ENCODE measurements around the gene ALK. TPM values are rescaled to one million over a fixed set of nuclear protein-coding genes. Genes with fewer than 3 reads are reported as not detected.

Gene ALK
- total RNA-seq, 2 experiments from 2014 or later, result not detected

GRCh38 chr2:29400930-29401653, 520.3 kb downstream of the ALK start:
- Mint-ChIP-seq H3K27ac (no peak overlapping the region), H3K36me3 (ENCODE audit: low read depth) (no peaks in the 10 kb centered on the region), H3K4me3 (no peak overlapping the region), H3K27me3 (no peaks in the 10 kb centered on the region), H3K4me1 (no peaks in the 10 kb centered on the region), H3K9me3 (no peaks in the 10 kb centered on the region)
- no peak for DNase-seq
- ChIA-PET CTCF (interaction anchor here (0.7 kb wide), 1 partner anchor 16 kb away, joined by 3 read pairs; no protein-coding TSS in a partner anchor), POLR2A (no interaction called here)

- Mint-ChIP-seq H3K27me3 (peaks cover 5% of the 10 kb centered on the region), H3K4me3 (no peak overlapping the region), H3K9me3 (no peaks in the 10 kb centered on the region), H3K36me3 (ENCODE audit: low read depth) (no peaks in the 10 kb centered on the region), H3K4me1 (no peaks in the 10 kb centered on the region), H3K27ac (no peak overlapping the region)
- CTCF ChIA-PET, result interaction anchor here (0.8 kb wide), 1 partner anchor 43 kb away, joined by 3 read pairs; no protein-coding TSS in a partner anchor
- POLR2A ChIA-PET, result no interaction called here
- no peak for DNase-seq
Observed at GRCh38 chr2:29398384-29399237, 522.8 kb downstream of the ALK start.

- Mint-ChIP-seq H3K4me1 (no peaks in the 10 kb centered on the region), H3K27me3 (peaks cover 11% of the 10 kb centered on the region), H3K36me3 (ENCODE audit: low read depth) (no peaks in the 10 kb centered on the region), H3K27ac (no peak overlapping the region), H3K4me3 (no peak overlapping the region), H3K9me3 (no peaks in the 10 kb centered on the region)
- ChIA-PET POLR2A (no interaction called here), CTCF (no interaction called here)
- DNase-seq, result no peak
Observed at GRCh38 chr2:29397713-29398112, 523.7 kb downstream of the ALK start.

- Mint-ChIP-seq H3K4me1 (no peaks in the 10 kb centered on the region), H3K9me3 (no peaks in the 10 kb centered on the region), H3K36me3 (ENCODE audit: low read depth) (no peaks in the 10 kb centered on the region), H3K27me3 (peaks cover 12% of the 10 kb centered on the region), H3K27ac (no peak overlapping the region), H3K4me3 (no peak overlapping the region)
- DNase-seq, result no peak
- CTCF ChIA-PET, result no interaction called here
- POLR2A ChIA-PET, result no interaction called here
Observed at GRCh38 chr2:29397039-29397438, 524.3 kb downstream of the ALK start.

GRCh38 chr2:29394981-29395350, 526.4 kb downstream of the ALK start:
- no peaks in the 10 kb centered on the region for H3K36me3 Mint-ChIP-seq (ENCODE audit: low read depth)
- no peak overlapping the region for H3K4me3 Mint-ChIP-seq
- no peak for DNase-seq
- H3K27me3 Mint-ChIP-seq, result peaks cover 17% of the 10 kb centered on the region
- H3K27ac Mint-ChIP-seq, result no peak overlapping the region
- ChIA-PET POLR2A (no interaction called here), CTCF (no interaction called here)
- no peaks in the 10 kb centered on the region for H3K9me3 Mint-ChIP-seq
- no peaks in the 10 kb centered on the region for H3K4me1 Mint-ChIP-seq

GRCh38 chr2:29394311-29394980, 526.9 kb downstream of the ALK start:
- CTCF ChIA-PET, result no interaction called here
- Mint-ChIP-seq H3K36me3 (ENCODE audit: low read depth) (no peaks in the 10 kb centered on the region), H3K9me3 (no peaks in the 10 kb centered on the region), H3K27me3 (peaks cover 17% of the 10 kb centered on the region), H3K4me3 (no peak overlapping the region), H3K27ac (no peak overlapping the region), H3K4me1 (no peaks in the 10 kb centered on the region)
- no peak for DNase-seq
- POLR2A ChIA-PET, result no interaction called here

GRCh38 chr2:29393676-29394075, 527.7 kb downstream of the ALK start:
- Mint-ChIP-seq H3K4me1 (no peaks in the 10 kb centered on the region), H3K27ac (no peak overlapping the region), H3K9me3 (no peaks in the 10 kb centered on the region), H3K36me3 (ENCODE audit: low read depth) (no peaks in the 10 kb centered on the region), H3K4me3 (no peak overlapping the region), H3K27me3 (peaks cover 21% of the 10 kb centered on the region)
- ChIA-PET POLR2A (no interaction called here), CTCF (no interaction called here)
- DNase-seq, result no peak

- no peaks in the 10 kb centered on the region for H3K36me3 Mint-ChIP-seq (ENCODE audit: low read depth)
- no peaks in the 10 kb centered on the region for H3K4me1 Mint-ChIP-seq
- H3K27ac Mint-ChIP-seq, result no peak overlapping the region
- CTCF ChIA-PET, result no interaction called here
- H3K4me3 Mint-ChIP-seq, result no peak overlapping the region
- no peak for DNase-seq
- H3K9me3 Mint-ChIP-seq, result no peaks in the 10 kb centered on the region
- peaks cover 21% of the 10 kb centered on the region for H3K27me3 Mint-ChIP-seq
- POLR2A ChIA-PET, result no interaction called here
Observed at GRCh38 chr2:29392774-29393173, 528.6 kb downstream of the ALK start.

- DNase-seq, result no peak
- ChIA-PET CTCF (no interaction called here), POLR2A (no interaction called here)
- H3K27me3 Mint-ChIP-seq, result peaks cover 28% of the 10 kb centered on the region
- no peaks in the 10 kb centered on the region for H3K36me3 Mint-ChIP-seq (ENCODE audit: low read depth)
- H3K4me1 Mint-ChIP-seq, result no peaks in the 10 kb centered on the region
- H3K27ac Mint-ChIP-seq, result no peak overlapping the region
- H3K4me3 Mint-ChIP-seq, result no peak overlapping the region
- H3K9me3 Mint-ChIP-seq, result no peaks in the 10 kb centered on the region
Observed at GRCh38 chr2:29390136-29390535, 531.2 kb downstream of the ALK start.

- DNase-seq, result no peak
- CTCF ChIA-PET, result no interaction called here
- no peaks in the 10 kb centered on the region for H3K4me1 Mint-ChIP-seq
- H3K27me3 Mint-ChIP-seq, result peaks cover 24% of the 10 kb centered on the region
- no peaks in the 10 kb centered on the region for H3K36me3 Mint-ChIP-seq (ENCODE audit: low read depth)
- no peaks in the 10 kb centered on the region for H3K9me3 Mint-ChIP-seq
- POLR2A ChIA-PET, result no interaction called here
- H3K27ac Mint-ChIP-seq, result no peak overlapping the region
- H3K4me3 Mint-ChIP-seq, result no peak overlapping the region
Observed at GRCh38 chr2:29389686-29390085, 531.7 kb downstream of the ALK start.

- Mint-ChIP-seq H3K27me3 (peaks cover 20% of the 10 kb centered on the region), H3K9me3 (no peaks in the 10 kb centered on the region), H3K36me3 (ENCODE audit: low read depth) (no peaks in the 10 kb centered on the region), H3K4me3 (no peak overlapping the region), H3K4me1 (no peaks in the 10 kb centered on the region), H3K27ac (no peak overlapping the region)
- no peak for DNase-seq
- CTCF ChIA-PET, result no interaction called here
- POLR2A ChIA-PET, result no interaction called here
Observed at GRCh38 chr2:29388071-29388470, 533.3 kb downstream of the ALK start.

- POLR2A ChIA-PET, result no interaction called here
- H3K4me1 Mint-ChIP-seq, result no peaks in the 10 kb centered on the region
- no peaks in the 10 kb centered on the region for H3K9me3 Mint-ChIP-seq
- H3K27ac Mint-ChIP-seq, result no peak overlapping the region
- no peak for DNase-seq
- peaks cover 6% of the 10 kb centered on the region for H3K27me3 Mint-ChIP-seq
- no peak overlapping the region for H3K4me3 Mint-ChIP-seq
- H3K36me3 Mint-ChIP-seq (ENCODE audit: low read depth), result no peaks in the 10 kb centered on the region
- CTCF ChIA-PET, result no interaction called here
Observed at GRCh38 chr2:29382486-29382885, 538.9 kb downstream of the ALK start.

- H3K9me3 Mint-ChIP-seq, result no peaks in the 10 kb centered on the region
- no peaks in the 10 kb centered on the region for H3K36me3 Mint-ChIP-seq (ENCODE audit: low read depth)
- H3K4me3 Mint-ChIP-seq, result no peak overlapping the region
- no peak for DNase-seq
- ChIA-PET POLR2A (no interaction called here), CTCF (interaction anchor here (0.6 to 2.7 kb wide), 2 partner anchors 9 to 63 kb away, joined by 3 to 7 read pairs; no protein-coding TSS in a partner anchor)
- no peaks in the 10 kb centered on the region for H3K4me1 Mint-ChIP-seq
- H3K27ac Mint-ChIP-seq, result no peak overlapping the region
- peaks cover 5% of the 10 kb centered on the region for H3K27me3 Mint-ChIP-seq
Observed at GRCh38 chr2:29377788-29378187, 543.6 kb downstream of the ALK start.
